Activated naive CD8-positive, alpha-beta T cell treated with anti-CD3 and anti-CD28 coated beads for 36 hours (primary cell): ENCODE measurements around the gene RPAP3. TPM values are rescaled to one million over a fixed set of nuclear protein-coding genes. Genes with fewer than 3 reads are reported as not detected.
A peak's percentile ranks its signal among the peaks of the same experiment; 100 is the strongest.

Experiments used
- DNase-seq: peaks from one replicate; pipeline ENCODE4 v3.0.0; 2021
- H3K27ac Mint-ChIP-seq: one replicate; pipeline ENCODE4 v1.8.0; 2022; ENCODE audit warnings: mild to moderate bottlenecking, moderate library complexity, mixed read lengths
- H3K27me3 Mint-ChIP-seq: one replicate; pipeline ENCODE4 v1.8.0; 2022; ENCODE audit warnings: mild to moderate bottlenecking, mixed read lengths
- H3K36me3 Mint-ChIP-seq: one replicate; pipeline ENCODE4 v1.8.0; 2021; ENCODE audit warnings: mild to moderate bottlenecking, mixed read lengths
- H3K4me1 Mint-ChIP-seq: one replicate; pipeline ENCODE4 v1.8.0; 2021; ENCODE audit warnings: mixed read lengths
- H3K4me3 Mint-ChIP-seq: one replicate; pipeline ENCODE4 v1.8.0; 2022; ENCODE audit warnings: mild to moderate bottlenecking, moderate library complexity, mixed read lengths
- H3K9me3 Mint-ChIP-seq: one replicate; pipeline ENCODE4 v1.8.0; 2022; ENCODE audit warnings: mixed read lengths
- total RNA-seq, 2 experiments: library from RNA; stranded (reverse); gene quantifications; one replicate each; pipeline ENCODE4 v1.2.3, GENCODE V29; 2021

Gene RPAP3, protein sequence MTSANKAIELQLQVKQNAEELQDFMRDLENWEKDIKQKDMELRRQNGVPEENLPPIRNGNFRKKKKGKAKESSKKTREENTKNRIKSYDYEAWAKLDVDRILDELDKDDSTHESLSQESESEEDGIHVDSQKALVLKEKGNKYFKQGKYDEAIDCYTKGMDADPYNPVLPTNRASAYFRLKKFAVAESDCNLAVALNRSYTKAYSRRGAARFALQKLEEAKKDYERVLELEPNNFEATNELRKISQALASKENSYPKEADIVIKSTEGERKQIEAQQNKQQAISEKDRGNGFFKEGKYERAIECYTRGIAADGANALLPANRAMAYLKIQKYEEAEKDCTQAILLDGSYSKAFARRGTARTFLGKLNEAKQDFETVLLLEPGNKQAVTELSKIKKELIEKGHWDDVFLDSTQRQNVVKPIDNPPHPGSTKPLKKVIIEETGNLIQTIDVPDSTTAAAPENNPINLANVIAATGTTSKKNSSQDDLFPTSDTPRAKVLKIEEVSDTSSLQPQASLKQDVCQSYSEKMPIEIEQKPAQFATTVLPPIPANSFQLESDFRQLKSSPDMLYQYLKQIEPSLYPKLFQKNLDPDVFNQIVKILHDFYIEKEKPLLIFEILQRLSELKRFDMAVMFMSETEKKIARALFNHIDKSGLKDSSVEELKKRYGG
- 10 to 100 TPM; 58.7 to 61.8 TPM for total RNA-seq

- Mint-ChIP-seq H3K36me3 (peaks cover 17% of the 10 kb centered on the region), H3K4me1 (peaks cover 45% of the 10 kb centered on the region)
Measured at GRCh38 chr12:47705566-47706425, at the start of gene RPAP3. Gene RPAP3, minus strand, starts transcription at chr12:47706030. Its CDS starts 3,190 bp downstream, at chr12:47702840.

GRCh38 chr12:47754881-47755280 is 49.1 kb upstream of the RPAP3 start:
- no peak overlapping the region for H3K27ac Mint-ChIP-seq
- no peak overlapping the region for H3K4me3 Mint-ChIP-seq
- peaks cover 28% of the 10 kb centered on the region for H3K4me1 Mint-ChIP-seq
- no peaks in the 10 kb centered on the region for H3K9me3 Mint-ChIP-seq
- H3K27me3 Mint-ChIP-seq = no peaks in the 10 kb centered on the region
- no peak for DNase-seq
- H3K36me3 Mint-ChIP-seq = no peaks in the 10 kb centered on the region

More at GRCh38 chr12:47705566-47706425, at the start of gene RPAP3:
- Mint-ChIP-seq H3K27me3 (no peaks in the 10 kb centered on the region), H3K9me3 (no peaks in the 10 kb centered on the region), H3K4me3 (peak within 1 kb of the TSS; percentile 97), H3K27ac (peak within 1 kb of the TSS; percentile 98)
- peak; percentile 99 for DNase-seq

GRCh38 chr12:47754126-47754525 is 48.3 kb upstream of the RPAP3 start:
- peaks cover 28% of the 10 kb centered on the region for H3K4me1 Mint-ChIP-seq
- H3K27ac Mint-ChIP-seq = no peak overlapping the region

GRCh38 chr12:47753021-47754001 is 47.5 kb upstream of the RPAP3 start:
- Mint-ChIP-seq H3K36me3 (no peaks in the 10 kb centered on the region), H3K27ac (no peak overlapping the region), H3K27me3 (no peaks in the 10 kb centered on the region), H3K9me3 (no peaks in the 10 kb centered on the region), H3K4me3 (no peak overlapping the region), H3K4me1 (peaks cover 26% of the 10 kb centered on the region)
- DNase-seq = no peak

More at GRCh38 chr12:47754126-47754525, 48.3 kb upstream of the RPAP3 start:
- H3K27me3 Mint-ChIP-seq = no peaks in the 10 kb centered on the region
- H3K4me3 Mint-ChIP-seq = no peak overlapping the region
- H3K9me3 Mint-ChIP-seq = no peaks in the 10 kb centered on the region
- H3K36me3 Mint-ChIP-seq = no peaks in the 10 kb centered on the region
- no peak for DNase-seq

GRCh38 chr12:47752552-47752951 is 46.7 kb upstream of the RPAP3 start:
- Mint-ChIP-seq H3K9me3 (no peaks in the 10 kb centered on the region), H3K27me3 (no peaks in the 10 kb centered on the region), H3K4me3 (no peak overlapping the region), H3K27ac (no peak overlapping the region), H3K4me1 (peaks cover 23% of the 10 kb centered on the region), H3K36me3 (no peaks in the 10 kb centered on the region)
- no peak for DNase-seq

GRCh38 chr12:47752121-47752520 is 46.3 kb upstream of the RPAP3 start:
- no peak overlapping the region for H3K4me3 Mint-ChIP-seq
- H3K4me1 Mint-ChIP-seq = peaks cover 19% of the 10 kb centered on the region
- no peaks in the 10 kb centered on the region for H3K36me3 Mint-ChIP-seq
- H3K27ac Mint-ChIP-seq = no peak overlapping the region
- H3K9me3 Mint-ChIP-seq = no peaks in the 10 kb centered on the region
- H3K27me3 Mint-ChIP-seq = no peaks in the 10 kb centered on the region
- no peak for DNase-seq

- Mint-ChIP-seq H3K27me3 (no peaks in the 10 kb centered on the region), H3K4me1 (peaks cover 17% of the 10 kb centered on the region)
Measured at GRCh38 chr12:47751561-47751960, 45.7 kb upstream of the RPAP3 start.

DNA sequence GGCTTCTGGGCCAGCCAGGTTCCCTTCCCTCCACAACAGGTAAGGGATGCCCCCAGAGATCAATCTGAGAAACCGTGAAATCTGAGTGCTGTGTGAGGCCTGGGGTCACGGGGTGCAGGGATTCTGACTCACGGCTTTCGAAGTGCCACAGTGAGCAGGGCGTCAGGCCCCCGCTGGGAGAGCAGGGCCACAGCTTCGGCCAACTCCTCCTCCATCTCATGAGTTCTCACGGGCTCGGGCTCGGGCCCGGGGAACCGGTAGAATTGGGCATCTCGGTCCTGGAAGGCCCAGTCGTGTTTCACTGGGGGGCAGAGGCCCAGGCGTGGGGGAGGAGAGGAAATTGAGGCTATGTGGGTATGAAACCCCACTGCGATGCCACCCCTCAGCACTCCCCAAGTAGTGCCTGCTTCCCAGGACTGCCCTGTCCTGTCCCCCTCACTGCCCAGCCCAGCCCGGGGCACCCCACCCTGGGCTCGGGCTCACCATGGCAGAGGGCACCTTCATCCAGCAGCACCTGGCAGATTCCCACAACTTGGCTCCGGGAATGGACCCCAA is 45.2 kb upstream of the RPAP3 start:
- H3K4me3 Mint-ChIP-seq = no peak overlapping the region
- no peak overlapping the region for H3K27ac Mint-ChIP-seq
- H3K36me3 Mint-ChIP-seq = no peaks in the 10 kb centered on the region
- H3K4me1 Mint-ChIP-seq = peaks cover 15% of the 10 kb centered on the region
- no peaks in the 10 kb centered on the region for H3K9me3 Mint-ChIP-seq
- no peak for DNase-seq
- no peaks in the 10 kb centered on the region for H3K27me3 Mint-ChIP-seq

More at GRCh38 chr12:47751561-47751960, 45.7 kb upstream of the RPAP3 start:
- no peaks in the 10 kb centered on the region for H3K9me3 Mint-ChIP-seq
- DNase-seq = no peak
- H3K4me3 Mint-ChIP-seq = no peak overlapping the region
- no peak overlapping the region for H3K27ac Mint-ChIP-seq
- no peaks in the 10 kb centered on the region for H3K36me3 Mint-ChIP-seq

GRCh38 chr12:47750229-47750798 is 44.5 kb upstream of the RPAP3 start:
- Mint-ChIP-seq H3K9me3 (no peaks in the 10 kb centered on the region), H3K27ac (no peak overlapping the region), H3K4me1 (peaks cover 8% of the 10 kb centered on the region), H3K27me3 (no peaks in the 10 kb centered on the region), H3K4me3 (no peak overlapping the region), H3K36me3 (no peaks in the 10 kb centered on the region)
- DNase-seq = no peak

DNA sequence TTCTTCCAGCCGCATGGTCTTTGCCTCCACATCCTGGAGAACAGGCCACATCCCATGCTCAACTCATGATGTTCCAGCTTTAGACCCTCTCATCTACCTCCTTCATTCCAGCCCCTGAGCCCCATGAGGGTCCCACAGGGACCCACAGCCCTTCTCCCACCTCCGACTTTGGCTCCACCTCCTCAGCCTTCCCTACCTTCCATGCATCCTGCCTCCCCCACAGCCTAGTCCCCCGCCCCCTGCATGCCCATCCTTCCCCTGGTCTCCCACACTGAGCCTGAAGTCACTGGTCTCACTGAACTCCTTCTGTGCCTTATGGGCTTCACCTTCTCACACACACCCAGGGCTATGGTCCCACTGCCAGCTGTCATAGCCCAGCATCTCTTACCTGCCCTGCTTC is 43.1 kb upstream of the RPAP3 start:
- H3K27ac Mint-ChIP-seq = no peak overlapping the region
- H3K9me3 Mint-ChIP-seq = no peaks in the 10 kb centered on the region
- no peaks in the 10 kb centered on the region for H3K4me1 Mint-ChIP-seq
- no peaks in the 10 kb centered on the region for H3K27me3 Mint-ChIP-seq
- H3K36me3 Mint-ChIP-seq = no peaks in the 10 kb centered on the region
- H3K4me3 Mint-ChIP-seq = no peak overlapping the region
- no peak for DNase-seq

DNA sequence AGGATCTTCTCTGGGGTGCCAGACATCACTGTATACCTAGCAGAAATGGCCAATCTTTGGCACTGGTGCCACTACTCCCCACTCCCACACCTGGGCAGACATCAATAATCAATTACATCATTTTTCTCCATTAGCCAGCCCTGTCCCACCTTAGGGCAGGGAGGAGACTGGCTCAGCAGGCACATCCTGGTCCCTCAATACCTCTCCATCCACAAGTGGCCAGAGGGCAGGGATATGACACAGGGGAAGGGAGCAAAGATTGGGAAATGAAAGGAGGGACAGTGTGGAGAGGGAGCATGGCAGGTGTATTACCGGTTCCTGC is 42.6 kb upstream of the RPAP3 start:
- Mint-ChIP-seq H3K4me3 (no peak overlapping the region), H3K27ac (no peak overlapping the region), H3K9me3 (no peaks in the 10 kb centered on the region), H3K4me1 (no peaks in the 10 kb centered on the region), H3K27me3 (no peaks in the 10 kb centered on the region), H3K36me3 (no peaks in the 10 kb centered on the region)
- DNase-seq = no peak

DNA sequence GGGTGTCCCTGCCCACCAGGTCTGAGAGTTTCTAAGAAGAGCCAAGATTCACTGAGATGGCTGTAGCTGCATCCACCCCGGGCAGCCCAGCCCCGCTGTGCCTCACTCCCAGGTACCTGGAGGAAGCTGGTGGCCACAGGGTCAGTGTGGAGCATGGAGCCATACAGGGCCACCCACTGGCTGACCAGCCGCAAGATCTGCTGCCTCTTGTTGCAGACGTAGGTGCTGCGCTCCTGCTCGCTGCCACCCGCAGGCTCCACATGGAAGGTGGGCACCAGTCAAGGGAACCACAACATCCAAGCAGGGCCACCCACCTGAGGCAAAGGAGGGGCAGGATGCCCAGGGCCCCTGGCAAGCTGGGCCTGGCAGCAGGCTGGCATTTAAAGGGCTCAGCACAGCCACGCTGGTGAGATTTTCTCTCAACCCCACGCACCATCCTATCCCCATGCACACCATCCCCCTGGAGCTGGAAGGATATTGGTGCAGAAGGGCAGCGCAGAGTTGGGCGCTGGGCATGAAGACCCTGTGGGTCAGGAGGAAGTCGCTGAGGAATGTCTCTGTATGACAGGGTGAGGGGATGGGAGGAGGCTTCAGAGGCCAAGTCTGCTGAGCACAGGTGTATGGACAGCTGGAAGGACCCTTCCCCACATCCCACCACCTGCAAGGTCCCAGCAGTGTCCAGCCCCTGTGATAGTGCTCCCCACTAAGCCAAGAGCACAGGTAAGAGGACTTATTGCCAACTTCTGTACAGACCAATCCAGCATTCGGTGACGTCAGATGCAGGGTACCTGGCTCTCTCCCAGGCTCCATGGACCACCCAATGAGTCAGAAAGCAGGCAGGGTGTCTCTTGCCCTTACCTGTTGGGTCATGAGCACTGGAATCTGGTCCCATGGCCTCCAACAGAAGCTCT is 42.0 kb upstream of the RPAP3 start:
- Mint-ChIP-seq H3K27me3 (no peaks in the 10 kb centered on the region), H3K27ac (no peak overlapping the region), H3K4me3 (no peak overlapping the region), H3K4me1 (no peaks in the 10 kb centered on the region), H3K36me3 (no peaks in the 10 kb centered on the region), H3K9me3 (no peaks in the 10 kb centered on the region)
- DNase-seq = no peak

GRCh38 chr12:47747126-47747525 is 41.3 kb upstream of the RPAP3 start:
- DNase-seq = no peak
- no peaks in the 10 kb centered on the region for H3K27me3 Mint-ChIP-seq
- H3K36me3 Mint-ChIP-seq = no peaks in the 10 kb centered on the region
- H3K4me3 Mint-ChIP-seq = no peak overlapping the region
- no peaks in the 10 kb centered on the region for H3K9me3 Mint-ChIP-seq
- no peak overlapping the region for H3K27ac Mint-ChIP-seq
- peaks cover 3% of the 10 kb centered on the region for H3K4me1 Mint-ChIP-seq
